NCI-H345 treated with DMSO at 0.1 percent for 48 hours (cell line): ENCODE results near the gene CAMTA1.

ENCODE experiments used
- DNase-seq: peaks from one replicate; lab custom pipeline; 2025; ENCODE audit not compliant: unreplicated experiment; lab: John Stamatoyannopoulos, UW

Gene CAMTA1

DNA sequence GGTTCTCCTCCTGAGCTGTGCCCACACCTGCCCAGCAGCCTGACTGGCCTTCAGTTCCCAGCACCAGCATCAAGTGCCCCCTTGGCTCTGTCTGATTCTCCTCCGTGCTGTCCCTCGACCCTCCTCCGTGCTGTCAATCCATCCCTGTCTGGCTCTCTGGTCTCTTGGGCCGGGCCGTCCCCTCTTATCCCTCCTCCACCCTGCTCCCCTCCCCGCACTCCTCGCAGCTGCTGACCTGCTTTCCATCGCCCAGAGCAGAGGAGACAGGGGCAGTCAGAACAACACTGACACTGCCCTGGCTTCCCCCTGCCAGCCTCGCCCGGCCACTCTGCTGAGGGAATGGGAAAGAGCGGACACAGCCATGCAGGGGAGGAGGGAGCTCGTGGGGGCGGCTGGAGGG, 267.4 kb downstream of the CAMTA1 start:
- no peak for DNase-seq

DNA sequence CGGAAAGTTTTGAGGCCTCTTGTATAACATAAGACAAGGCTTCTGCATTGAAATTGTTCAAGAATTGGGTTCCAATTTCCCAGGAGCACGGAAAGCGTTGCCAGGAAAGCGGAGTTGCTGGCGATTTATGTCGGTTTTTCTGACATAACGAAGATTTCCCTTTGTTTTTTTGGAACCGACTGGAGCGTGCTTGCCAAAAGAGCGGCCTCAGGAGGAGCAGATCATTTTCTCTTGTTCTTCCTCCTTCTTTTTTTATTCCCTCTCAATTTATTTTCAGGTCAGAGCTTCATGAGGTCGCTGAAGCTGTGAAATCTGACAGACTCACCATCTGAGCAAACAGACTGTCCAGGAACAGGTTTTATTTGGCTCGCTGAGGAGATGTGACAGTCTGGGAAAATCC, 275.5 kb downstream of the CAMTA1 start:
- no peak for DNase-seq

DNA sequence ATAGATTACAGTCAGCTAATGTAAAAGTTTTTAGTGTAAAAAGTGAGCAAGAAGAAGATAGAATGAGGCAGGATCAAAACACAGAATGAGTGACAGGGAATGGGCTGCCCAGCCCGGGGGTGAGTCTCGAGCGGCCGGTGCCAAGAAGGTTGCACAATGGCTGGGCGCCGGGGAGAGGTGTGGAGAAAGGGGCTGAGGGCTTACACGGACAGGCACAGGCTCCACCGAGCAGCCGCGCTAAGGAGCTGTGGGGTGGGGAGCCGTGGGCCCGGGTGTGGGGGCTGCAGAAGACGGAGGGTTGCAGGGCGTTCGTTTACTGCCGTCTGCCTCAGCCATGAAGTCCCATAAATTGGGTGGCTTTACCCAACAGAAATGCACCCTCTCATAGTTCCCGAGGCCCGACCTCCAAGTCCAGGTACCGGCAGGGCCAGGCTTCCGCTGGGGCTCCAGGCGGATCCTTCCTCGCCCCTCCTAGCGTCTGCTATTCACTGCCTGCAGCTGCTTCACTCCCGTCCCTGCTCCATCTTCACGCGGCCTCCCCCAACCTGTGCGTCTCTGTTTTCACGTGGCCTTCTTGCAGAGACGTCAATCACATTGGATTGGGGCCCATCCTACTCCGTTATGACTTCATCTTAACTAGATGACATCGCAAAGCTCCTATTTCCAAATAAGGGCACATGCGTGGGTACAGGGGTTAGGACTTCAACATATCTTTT, 277.2 kb downstream of the CAMTA1 start:
- DNase-seq: no peak

GRCh38 chr1:7063981-7064380, 278.7 kb downstream of the CAMTA1 start:
- DNase-seq: no peak

GRCh38 chr1:7068552-7068951, 283.3 kb downstream of the CAMTA1 start:
- DNase-seq: no peak

DNA sequence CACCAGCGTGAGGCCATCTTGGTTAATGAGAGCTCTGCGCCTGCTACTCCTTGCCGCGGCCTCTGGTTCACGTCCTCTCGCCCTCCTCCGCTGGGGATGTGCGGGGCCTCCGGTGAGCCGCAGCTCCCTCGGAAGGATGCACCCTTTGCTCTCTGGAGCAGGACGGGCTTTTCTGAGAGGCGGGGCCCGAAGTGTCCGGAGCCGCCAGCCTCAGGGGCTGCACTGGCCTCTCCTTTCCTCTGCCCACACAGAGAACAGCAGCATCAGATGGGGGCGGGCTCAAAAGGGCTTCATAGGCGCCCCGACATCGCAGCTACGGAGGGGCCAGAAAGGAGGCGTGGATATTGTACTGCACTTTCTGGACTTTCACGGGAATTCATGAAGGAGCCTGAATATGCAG, 284.7 kb downstream of the CAMTA1 start:
- DNase-seq: no peak

GRCh38 chr1:7070389-7071029, 285.3 kb downstream of the CAMTA1 start:
- DNase-seq: no peak

DNA sequence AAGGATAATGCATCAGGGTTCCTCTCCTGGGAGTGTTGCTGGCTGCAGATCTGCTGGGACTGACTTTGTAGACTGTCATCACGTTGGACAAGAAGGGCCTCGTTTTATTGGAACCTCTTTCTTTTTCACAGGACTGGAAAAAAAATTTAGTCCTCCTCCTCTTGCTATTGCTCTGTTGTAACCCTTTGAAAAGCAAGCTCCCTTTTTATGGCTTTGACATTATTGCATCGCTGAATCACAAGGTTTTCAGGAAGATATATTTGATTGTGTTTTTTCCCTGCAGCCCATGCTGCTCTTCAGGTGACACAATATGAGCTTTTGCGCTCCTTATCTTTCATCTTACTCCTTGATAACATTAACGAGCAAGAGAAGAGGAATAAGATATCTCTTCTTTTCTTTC, 290.9 kb downstream of the CAMTA1 start:
- DNase-seq: no peak

- no peak for DNase-seq
Observed at GRCh38 chr1:7076572-7076971, 291.3 kb downstream of the CAMTA1 start.

DNA sequence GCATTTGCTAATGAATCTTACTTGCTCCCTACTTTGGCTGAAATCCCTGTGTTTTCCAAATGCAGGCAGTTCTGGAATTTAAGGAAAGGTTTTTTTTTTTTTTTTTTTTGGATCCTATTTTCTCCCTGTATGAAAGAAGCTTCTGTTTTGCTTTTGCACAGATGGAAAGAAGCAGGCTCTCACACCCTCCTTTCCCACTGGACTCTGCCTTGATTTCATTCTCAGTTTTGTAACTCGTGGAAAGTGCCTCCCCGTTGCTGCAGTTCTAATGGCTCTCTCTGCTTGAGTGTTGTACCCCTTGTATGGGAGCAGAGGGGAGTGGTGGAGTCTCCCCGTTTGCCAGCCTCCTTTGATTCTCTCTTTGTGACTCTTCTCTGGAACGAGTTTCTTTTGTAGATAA, 291.9 kb downstream of the CAMTA1 start:
- no peak for DNase-seq

- DNase-seq: no peak
Observed at GRCh38 chr1:7077970-7078369, 292.7 kb downstream of the CAMTA1 start.

GRCh38 chr1:7079637-7080036, 294.4 kb downstream of the CAMTA1 start:
- no peak for DNase-seq

DNA sequence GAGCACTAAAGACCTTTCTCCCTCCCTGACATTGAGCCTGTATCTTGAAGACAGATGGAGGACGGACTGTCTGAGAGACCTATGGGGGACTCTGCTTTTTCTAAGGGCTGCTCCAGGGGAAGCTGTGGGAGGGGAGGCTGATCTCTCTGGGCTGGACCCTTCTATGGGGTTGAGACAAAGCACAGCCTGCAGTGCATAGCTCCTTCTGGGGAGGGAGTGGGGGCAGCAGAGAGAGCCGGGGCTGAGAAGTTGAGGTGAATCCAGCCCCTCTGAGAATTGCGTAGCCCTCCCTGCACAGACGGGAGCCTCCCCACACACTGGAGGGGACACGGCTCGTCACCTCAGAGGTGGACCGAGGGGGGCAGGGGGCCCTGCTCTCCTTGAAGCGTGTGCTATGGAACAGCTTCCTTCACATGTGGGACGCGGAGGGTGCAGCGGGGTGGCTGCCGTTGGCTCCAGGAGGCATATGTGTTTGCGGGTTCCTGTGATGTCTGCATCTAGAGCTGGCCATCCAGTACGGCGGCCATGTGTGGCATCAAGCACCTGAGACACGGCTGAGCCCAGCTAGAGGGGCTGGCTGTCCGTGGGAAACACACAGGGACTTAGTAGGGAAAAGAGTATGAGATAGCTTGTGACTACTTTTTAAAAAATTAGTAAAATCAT, 299.1 kb downstream of the CAMTA1 start:
- no peak for DNase-seq

DNA sequence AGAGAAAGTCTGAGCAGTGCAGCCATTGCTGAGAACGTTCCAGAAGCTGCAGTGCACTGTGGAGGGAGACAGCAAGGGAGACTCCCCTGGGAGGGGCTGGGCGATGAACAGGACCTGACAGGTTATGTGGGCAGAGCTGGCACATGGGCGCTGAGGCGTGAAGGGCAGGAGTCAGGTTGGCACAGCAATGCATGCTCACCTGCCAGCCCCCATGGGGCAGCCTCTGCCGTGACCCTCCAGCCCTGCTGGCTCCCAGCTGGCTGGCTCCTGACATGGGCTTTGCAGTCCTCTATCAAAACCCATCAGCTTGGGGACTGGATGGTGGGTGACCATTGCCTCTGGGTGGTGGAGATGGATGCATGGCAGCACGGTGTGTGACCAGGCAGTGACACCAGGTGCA, 300.3 kb downstream of the CAMTA1 start:
- DNase-seq: no peak

GRCh38 chr1:7086106-7086505, 300.9 kb downstream of the CAMTA1 start:
- no peak for DNase-seq

DNA sequence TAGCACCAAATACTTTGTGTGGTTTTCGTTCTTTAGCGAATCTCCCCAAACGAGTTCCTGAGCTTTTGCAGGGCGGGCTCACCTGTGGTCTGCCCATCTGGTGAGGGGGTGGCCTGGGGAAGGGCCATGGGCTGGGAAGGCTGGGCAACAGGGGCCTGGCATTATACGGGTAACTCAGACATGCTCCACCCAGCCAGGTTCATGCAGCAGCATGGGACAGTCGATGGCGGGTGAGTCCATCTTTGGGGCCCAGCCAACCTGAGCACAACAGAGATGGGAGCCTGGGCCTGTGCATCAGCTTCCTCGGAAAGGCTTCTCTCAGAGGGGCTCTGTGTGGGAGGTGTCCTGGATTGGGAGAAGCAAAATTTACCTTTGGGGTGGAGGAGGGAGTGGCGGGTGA, 302.6 kb downstream of the CAMTA1 start:
- no peak for DNase-seq

DNA sequence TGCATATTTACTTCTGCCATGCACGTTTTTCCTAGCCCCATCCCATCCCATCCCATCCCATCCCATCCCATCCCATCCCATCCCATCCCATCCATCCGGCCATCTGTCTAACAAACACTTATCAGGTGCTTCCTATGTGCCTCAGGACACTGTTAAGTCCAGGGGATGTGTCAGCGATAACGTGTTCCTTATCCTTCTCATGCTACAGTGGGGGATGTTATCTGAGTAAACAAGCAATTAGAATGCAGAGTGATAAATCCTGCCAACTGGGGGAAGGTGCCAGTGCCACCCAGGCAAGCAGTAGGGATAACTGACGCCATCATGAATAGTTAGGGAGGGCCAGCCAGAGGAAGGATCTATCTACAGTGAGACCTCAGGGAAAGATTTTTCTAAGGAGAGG, 304.2 kb downstream of the CAMTA1 start:
- DNase-seq: no peak

DNA sequence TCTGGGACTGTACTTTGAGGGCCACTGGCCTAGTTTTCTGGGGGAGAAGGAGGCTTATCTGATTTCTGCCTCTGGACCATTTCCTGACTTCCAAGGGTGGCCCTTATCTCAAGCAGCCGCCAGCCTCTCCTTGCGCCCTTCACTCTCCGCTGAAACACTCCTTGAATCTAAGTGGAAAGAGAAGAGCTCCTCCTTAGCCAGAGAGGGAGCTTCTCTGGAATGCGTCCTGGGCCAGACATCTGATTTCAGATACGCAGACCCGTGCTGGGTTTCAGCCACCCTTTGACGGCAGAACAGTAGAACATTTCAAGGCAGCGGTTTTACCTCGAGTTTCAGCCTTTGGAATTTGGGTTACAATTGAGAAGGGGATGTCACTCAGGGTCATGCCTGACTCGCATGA, 308.0 kb downstream of the CAMTA1 start:
- no peak for DNase-seq

DNA sequence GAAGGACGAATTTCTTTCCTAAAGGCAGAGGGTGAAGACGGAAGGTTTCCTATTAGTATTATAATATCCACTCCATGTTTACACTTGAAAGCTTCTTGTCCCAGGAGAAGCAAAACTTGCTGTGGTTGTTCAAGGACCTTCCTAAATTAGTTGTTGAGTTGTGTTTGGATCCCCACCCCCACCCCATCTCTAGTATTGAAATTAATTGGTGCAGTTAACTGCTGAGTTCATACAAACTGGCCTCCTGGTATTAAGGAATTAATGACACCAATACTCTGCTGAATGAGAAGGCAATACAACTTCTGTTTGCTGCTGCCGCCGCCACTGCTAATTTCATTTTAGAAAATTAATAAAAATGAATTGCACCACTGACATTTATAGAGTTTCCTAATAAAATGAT, 308.8 kb downstream of the CAMTA1 start:
- DNase-seq: no peak

DNA sequence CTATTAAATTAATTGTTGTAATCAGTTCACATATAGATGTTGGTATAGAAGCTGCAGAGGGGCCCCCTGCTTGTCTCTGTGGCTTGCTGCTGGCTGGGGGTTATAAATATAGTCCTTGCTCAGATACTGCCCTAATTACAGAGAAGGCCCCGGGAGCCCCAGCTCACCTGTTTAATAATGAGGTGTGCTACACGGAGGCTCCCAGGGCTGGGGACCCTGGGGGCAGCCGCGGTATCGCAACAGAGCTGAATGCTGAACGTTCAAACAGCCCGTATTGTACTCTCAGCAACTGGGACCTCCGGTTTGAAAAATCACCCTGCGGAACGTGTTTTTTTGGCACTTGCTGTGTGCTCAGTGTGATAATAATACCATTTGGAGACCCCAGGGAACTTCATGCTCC, 309.3 kb downstream of the CAMTA1 start:
- DNase-seq: no peak

GRCh38 chr1:7095343-7095964, 310.2 kb downstream of the CAMTA1 start:
- no peak for DNase-seq
